CD14-positive monocyte (primary cell): Measurements from ENCODE around the gene WNT7A. TPM values are rescaled to one million over a fixed set of nuclear protein-coding genes. Genes with fewer than 3 reads are reported as not detected.

Experiments used
- DNase-seq, 3 donors: peaks; one replicate each; pipeline ENCODE4 v3.0.0-alpha.2; 2011 to 2022
- H2AFZ ChIP-seq: 2 replicates; pipeline ENCODE4 v1.6.0; 2012; ENCODE audit warnings: mild to moderate bottlenecking, low read depth, low read length, inconsistent platforms; ENCODE audit not compliant: insufficient read depth, poor library complexity, severe bottlenecking
- H3K27ac ChIP-seq, 2 donors: 1 replicate in 1 of 2; 2 replicates in 1 of 2; pipeline ENCODE4 v1.5.1; 2012 to 2013; ENCODE audit warnings: low read length in 2 of 2, control low read depth in 1 of 2, inconsistent platforms in 1 of 2, low read depth in 1 of 2, mild to moderate bottlenecking in 1 of 2
- H3K27me3 ChIP-seq, 2 donors: one replicate each; pipeline versions ENCODE4 v1.6.0 to v1.6.1; 2011 to 2013; ENCODE audit warnings: low read length in 2 of 2; ENCODE audit not compliant: control insufficient read depth in 2 of 2, insufficient read depth in 2 of 2
- H3K36me3 ChIP-seq, 2 donors: replicated peaks in 1 of 2; 1 replicate in 1 of 2; 2 replicates in 1 of 2; pipeline versions ENCODE4 v1.5.1 to v1.6.1; 2012 to 2013; ENCODE audit warnings: low read length in 2 of 2, control low read depth in 1 of 2, inconsistent platforms in 1 of 2, mild to moderate bottlenecking in 1 of 2; ENCODE audit not compliant: insufficient read depth in 2 of 2, control insufficient read depth in 1 of 2
- H3K4me1 ChIP-seq, 2 donors: 1 replicate in 1 of 2; 2 replicates in 1 of 2; pipeline versions ENCODE4 v1.5.1 to v1.6.1; 2012 to 2013; ENCODE audit warnings: low read length in 2 of 2, control low read depth in 1 of 2, inconsistent platforms in 1 of 2, mild to moderate bottlenecking in 1 of 2, moderate library complexity in 1 of 2; ENCODE audit not compliant: insufficient read depth in 2 of 2, control insufficient read depth in 1 of 2
- H3K4me2 ChIP-seq: replicated peaks from 2 replicates; pipeline ENCODE3; 2012; ENCODE audit warnings: low read length, moderate library complexity, mild to moderate bottlenecking; ENCODE audit not compliant: poor library complexity, severe bottlenecking; ENCODE audit errors: extremely low read depth
- H3K4me3 ChIP-seq, 3 experiments: fragments of 200-600 bp in 1 of 3; sonication (generic) in 1 of 3; replicated peaks in 1 of 3; 1 replicate in 2 of 3; 2 replicates in 1 of 3; pipeline ENCODE4 v1.5.1; 2011 to 2013; ENCODE audit warnings: low read length in 3 of 3, mild to moderate bottlenecking in 3 of 3, control low read depth in 2 of 3, low read depth in 2 of 3, inconsistent platforms in 1 of 3, moderate library complexity in 1 of 3
- H3K79me2 ChIP-seq: 2 replicates; pipeline ENCODE4 v1.6.0; 2012; ENCODE audit warnings: mild to moderate bottlenecking, control low read depth, inconsistent platforms, low read length, moderate library complexity; ENCODE audit not compliant: insufficient read depth
- H3K9ac ChIP-seq: 2 replicates; pipeline ENCODE4 v1.6.0; 2017; ENCODE audit warnings: low read length, mild to moderate bottlenecking; ENCODE audit not compliant: insufficient read depth, poor library complexity, severe bottlenecking
- H3K9me3 ChIP-seq, 2 donors: replicated peaks in 1 of 2; 1 replicate in 1 of 2; 2 replicates in 1 of 2; pipeline versions ENCODE4 v1.5.1 to v1.6.1; 2012 to 2013; ENCODE audit warnings: low read length in 2 of 2, control low read depth in 1 of 2; ENCODE audit not compliant: control insufficient read depth in 1 of 2, insufficient read depth in 1 of 2
- H4K20me1 ChIP-seq: 2 replicates; pipeline ENCODE4 v1.6.0; 2012; ENCODE audit warnings: mild to moderate bottlenecking, low read length, control low read depth, moderate library complexity; ENCODE audit not compliant: insufficient read depth
- H3K27ac Mint-ChIP-seq, 7 donors: one replicate each; pipeline ENCODE4 v1.8.0; 2020; ENCODE audit warnings: mild to moderate bottlenecking in 7 of 7, mixed read lengths in 7 of 7, moderate library complexity in 6 of 7, inconsistent platforms in 2 of 7
- H3K27me3 Mint-ChIP-seq, 3 donors: one replicate each; pipeline ENCODE4 v1.8.0; 2021 to 2022; ENCODE audit warnings: low read depth in 3 of 3, mild to moderate bottlenecking in 3 of 3, mixed read lengths in 3 of 3, moderate library complexity in 3 of 3, inconsistent platforms in 1 of 3
- H3K36me3 Mint-ChIP-seq, 2 donors: one replicate each; pipeline ENCODE4 v1.8.0; 2020; ENCODE audit warnings: mixed read lengths in 2 of 2, inconsistent platforms in 1 of 2, mild to moderate bottlenecking in 1 of 2
- H3K4me1 Mint-ChIP-seq: one replicate; pipeline ENCODE4 v1.8.0; 2020; ENCODE audit warnings: mild to moderate bottlenecking, mixed read lengths
- H3K4me3 Mint-ChIP-seq, 2 donors: one replicate each; pipeline ENCODE4 v1.8.0; 2020; ENCODE audit warnings: mild to moderate bottlenecking in 2 of 2, mixed read lengths in 2 of 2, moderate library complexity in 1 of 2
- H3K9me3 Mint-ChIP-seq, 7 donors: one replicate each; pipeline ENCODE4 v1.8.0; 2020 to 2022; ENCODE audit warnings: mixed read lengths in 7 of 7, mild to moderate bottlenecking in 6 of 7, moderate library complexity in 6 of 7, inconsistent platforms in 2 of 7
- CTCF ChIP-seq: fragments of 200-600 bp; IDR thresholded peaks from one replicate; pipeline ENCODE4 v1.8.0; 2022; ENCODE audit warnings: antibody characterized with exemption, mild to moderate bottlenecking
- WGBS: methylation state at CpG from one replicate; pipeline ENCODE4 v1.1.5; 2013; ENCODE audit warnings: missing lambda C conversion rate; ENCODE audit not compliant: insufficient coverage; 5-methylcytosine and 5-hydroxymethylcytosine counted together
- intact Hi-C, 2 donors: fragments of 100-400 bp; cut with micrococcal nuclease; formaldehyde crosslinking; loops; one replicate each; pipeline versions ENCODE4 v1.15.0 to v1.15.1; 2023
- polyA plus RNA-seq, 3 donors: library from polyadenylated mRNA; depleted of rRNA in 1 of 3; unstranded in 2 of 3; stranded (reverse) in 1 of 3; fragments of 300-500 nt in 2 of 3; fragments of >200 nt in 1 of 3; fragmentation: Illumina TruSeq in 2 of 3; gene quantifications; 1 replicate in 2 of 3; 2 replicates in 1 of 3; pipeline ENCODE4 v1.2.3, GENCODE V29; 2012 to 2021

Gene WNT7A
- polyA plus RNA-seq, 3 donors, result not detected

DNA sequence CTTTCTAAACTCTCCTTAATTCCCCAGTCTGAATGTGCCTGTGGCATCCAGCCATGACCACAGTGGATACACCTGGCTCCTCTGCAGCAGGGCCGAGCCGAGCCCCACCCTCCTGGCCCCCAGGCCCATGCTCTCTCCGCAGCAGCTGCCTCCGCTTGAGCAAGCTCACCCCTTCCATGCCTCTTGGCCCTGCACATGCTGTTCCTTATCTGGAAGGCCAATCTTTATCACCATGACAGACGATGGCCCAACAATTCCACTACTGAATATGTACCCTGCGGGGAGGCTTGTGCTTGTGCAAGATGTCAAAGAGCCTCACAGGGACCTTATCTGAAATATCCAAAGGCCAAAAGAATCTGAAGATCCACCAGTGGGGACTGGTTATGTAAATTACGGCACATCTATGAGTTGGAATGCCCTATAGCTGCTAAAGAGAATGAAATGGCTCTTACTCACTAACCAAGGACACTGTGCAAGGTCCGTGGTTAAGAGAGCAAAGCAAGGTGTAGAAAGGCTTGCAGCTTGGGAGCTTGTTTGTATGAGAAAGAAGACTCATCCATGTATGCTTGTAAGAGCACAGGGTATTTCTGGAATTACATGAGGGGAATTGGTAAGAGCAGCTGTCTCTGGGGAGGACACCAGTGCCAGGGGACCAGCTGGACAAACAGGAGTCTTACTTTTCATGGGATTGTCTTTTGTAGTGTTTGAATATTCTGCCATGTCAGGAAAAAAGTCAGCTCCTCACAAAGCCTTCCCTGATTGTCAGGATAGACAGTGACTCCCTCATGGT, 55.2 kb downstream of the WNT7A start:
- no peak for DNase-seq
- no peaks in the 10 kb centered on the region for H4K20me1 ChIP-seq
- H3K4me1 Mint-ChIP-seq, result peaks cover 1% of the 10 kb centered on the region
- H3K36me3 ChIP-seq, result no peaks in the 10 kb centered on the region
- no peak for TF ChIP-seq CTCF
- H3K9ac ChIP-seq, result no peak overlapping the region
- H3K4me3 Mint-ChIP-seq, result no peak overlapping the region
- H3K79me2 ChIP-seq, result no peaks in the 10 kb centered on the region
- intact Hi-C loops, result no loop called here
- H3K4me2 ChIP-seq, result no peak overlapping the region
- H3K9me3 ChIP-seq, result no peaks in the 10 kb centered on the region
- H3K27me3 Mint-ChIP-seq, result peaks cover 0 to 5% (median 5%) of the 10 kb centered on the region in 3 donors
- H3K27ac Mint-ChIP-seq, result no peak overlapping the region
- H3K4me1 ChIP-seq, result no peaks in the 10 kb centered on the region
- 100% methylated on average over 6 of the region's 8 CpGs for WGBS
- no peak overlapping the region for H3K27ac ChIP-seq
- H3K27me3 ChIP-seq, result no peaks in the 10 kb centered on the region
- no peak overlapping the region for H2AFZ ChIP-seq
- peaks cover 0 to 2% (median 0%) of the 10 kb centered on the region in 7 donors for H3K9me3 Mint-ChIP-seq
- H3K4me3 ChIP-seq, result no peak overlapping the region
- H3K36me3 Mint-ChIP-seq, result no peaks in the 10 kb centered on the region

DNA sequence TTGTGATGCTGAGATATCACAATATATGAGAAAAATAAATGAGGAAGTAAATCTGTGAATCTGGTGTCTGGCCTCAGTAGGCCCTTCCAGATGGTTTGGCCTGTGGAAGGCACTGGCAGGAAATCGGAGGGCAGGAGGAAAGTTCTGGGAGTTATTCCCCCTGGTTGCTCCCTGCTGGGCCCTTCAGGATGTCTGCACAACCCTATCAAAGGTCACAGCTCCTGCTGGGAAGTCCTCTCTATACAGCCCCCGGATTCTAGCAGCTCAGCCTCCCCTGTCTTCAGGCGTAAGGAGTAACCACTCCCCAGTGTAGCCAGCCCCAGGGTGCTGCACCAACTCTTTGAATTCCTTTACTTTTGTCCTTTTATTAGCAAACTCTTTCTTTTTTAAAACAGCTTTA, 56.2 kb downstream of the WNT7A start:
- no peaks in the 10 kb centered on the region for H3K4me1 ChIP-seq
- WGBS, result 90% methylated on average over 3 of the region's 3 CpGs
- H3K9ac ChIP-seq, result no peak overlapping the region
- no peaks in the 10 kb centered on the region for H3K27me3 ChIP-seq
- H3K79me2 ChIP-seq, result no peaks in the 10 kb centered on the region
- Mint-ChIP-seq H3K4me1 (no peaks in the 10 kb centered on the region), H3K36me3 (no peaks in the 10 kb centered on the region), H3K4me3 (no peak overlapping the region), H3K9me3 (peaks cover 0 to 2% (median 0%) of the 10 kb centered on the region in 7 donors), H3K27me3 (peaks cover 0 to 3% (median 3%) of the 10 kb centered on the region in 3 donors), H3K27ac (no peak overlapping the region)
- H3K4me2 ChIP-seq, result no peak overlapping the region
- no peak overlapping the region for H3K27ac ChIP-seq
- DNase-seq, result no peak
- no peak overlapping the region for H3K4me3 ChIP-seq
- no peaks in the 10 kb centered on the region for H3K9me3 ChIP-seq
- no peak overlapping the region for H2AFZ ChIP-seq
- intact Hi-C loops, result no loop called here
- no peak for TF ChIP-seq CTCF
- no peaks in the 10 kb centered on the region for H3K36me3 ChIP-seq
- no peaks in the 10 kb centered on the region for H4K20me1 ChIP-seq
